ENCODE data around the gene ALG13.

Gene ALG13

DNA sequence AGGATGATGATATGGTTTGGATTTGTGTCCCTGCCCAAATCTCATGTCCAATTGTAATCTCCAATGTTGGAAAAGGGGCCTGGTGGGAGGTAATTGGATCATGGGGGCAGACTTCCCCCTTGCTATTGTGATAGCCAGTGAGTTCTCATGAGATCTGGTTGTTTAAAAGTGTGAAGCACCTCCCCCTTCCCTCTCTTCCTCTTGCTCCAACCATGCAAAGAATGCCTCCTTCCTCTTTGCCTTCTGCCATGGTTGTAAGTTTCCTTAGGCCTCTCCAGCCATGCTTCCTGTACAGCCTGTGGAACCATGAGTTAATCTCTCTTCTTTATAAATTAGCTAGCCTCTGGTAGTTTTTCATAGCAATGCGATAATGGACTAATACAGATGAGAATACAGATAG lies 19.7 kb upstream of the ALG13 start:
- H4K20me1 ChIP-seq (ENCODE audit: insufficient read depth, low read length): no peaks in the 10 kb centered on the region
- H3K27me3 ChIP-seq (replicated peaks; ENCODE audit: insufficient read depth, low read length): no peaks in the 10 kb centered on the region
- no peak overlapping the region for H3K27ac ChIP-seq (ENCODE audit: low read length)
- H3K36me3 ChIP-seq (replicated peaks; ENCODE audit: insufficient read depth, low read length): no peaks in the 10 kb centered on the region
- H3K79me2 ChIP-seq (ENCODE audit: low read length): no peaks in the 10 kb centered on the region
- no peak for DNase-seq
- no peaks in the 10 kb centered on the region for H3K9me3 ChIP-seq (replicated peaks; ENCODE audit: insufficient read depth, low read length)
- H3K4me3 ChIP-seq (ENCODE audit: low read length): no peak overlapping the region
- H3K4me1 ChIP-seq (ENCODE audit: low read length): no peaks in the 10 kb centered on the region
- TF ChIP-seq EZH2 (optimal IDR thresholded peaks at IDR 0.05; ENCODE audit: low read depth, low read length) (no peak), CTCF (IDR thresholded peaks at IDR 0.05; ENCODE audit: low read length) (no peak), EZH2phosphoT487 (IDR thresholded peaks at IDR 0.05; ENCODE audit: low read length) (no peak)
- H2AFZ ChIP-seq (ENCODE audit: low read length): no peak overlapping the region
- no peaks in the 10 kb centered on the region for H3K9me2 ChIP-seq (replicated peaks; ENCODE audit: insufficient read depth, low read length)
- no peak overlapping the region for H3K4me2 ChIP-seq (ENCODE audit: low read depth, low read length)
- H3F3A ChIP-seq (ENCODE audit: insufficient read depth, low read length): no peaks in the 10 kb centered on the region
- no peak overlapping the region for H3K9ac ChIP-seq (ENCODE audit: low read length)

GRCh38 chrX:111662292-111662691 lies 18.7 kb upstream of the ALG13 start:
- H2AFZ ChIP-seq (ENCODE audit: low read length): no peak overlapping the region
- H3K4me3 ChIP-seq (ENCODE audit: low read length): no peak overlapping the region
- DNase-seq: no peak
- no peaks in the 10 kb centered on the region for H4K20me1 ChIP-seq (ENCODE audit: insufficient read depth, low read length)
- H3K9ac ChIP-seq (ENCODE audit: low read length): no peak overlapping the region
- no peaks in the 10 kb centered on the region for H3F3A ChIP-seq (ENCODE audit: insufficient read depth, low read length)
- no peaks in the 10 kb centered on the region for H3K36me3 ChIP-seq (replicated peaks; ENCODE audit: insufficient read depth, low read length)
- H3K27ac ChIP-seq (ENCODE audit: low read length): no peak overlapping the region
- no peaks in the 10 kb centered on the region for H3K9me3 ChIP-seq (replicated peaks; ENCODE audit: insufficient read depth, low read length)
- no peaks in the 10 kb centered on the region for H3K9me2 ChIP-seq (replicated peaks; ENCODE audit: insufficient read depth, low read length)
- no peaks in the 10 kb centered on the region for H3K4me1 ChIP-seq (ENCODE audit: low read length)
- H3K27me3 ChIP-seq (replicated peaks; ENCODE audit: insufficient read depth, low read length): no peaks in the 10 kb centered on the region
- H3K4me2 ChIP-seq (ENCODE audit: low read depth, low read length): no peak overlapping the region
- no peak for TF ChIP-seq EZH2 (optimal IDR thresholded peaks at IDR 0.05; ENCODE audit: low read depth, low read length)
- TF ChIP-seq EZH2phosphoT487 (IDR thresholded peaks at IDR 0.05; ENCODE audit: low read length): no peak
- no peak for TF ChIP-seq CTCF (IDR thresholded peaks at IDR 0.05; ENCODE audit: low read length)
- H3K79me2 ChIP-seq (ENCODE audit: low read length): no peaks in the 10 kb centered on the region

DNA sequence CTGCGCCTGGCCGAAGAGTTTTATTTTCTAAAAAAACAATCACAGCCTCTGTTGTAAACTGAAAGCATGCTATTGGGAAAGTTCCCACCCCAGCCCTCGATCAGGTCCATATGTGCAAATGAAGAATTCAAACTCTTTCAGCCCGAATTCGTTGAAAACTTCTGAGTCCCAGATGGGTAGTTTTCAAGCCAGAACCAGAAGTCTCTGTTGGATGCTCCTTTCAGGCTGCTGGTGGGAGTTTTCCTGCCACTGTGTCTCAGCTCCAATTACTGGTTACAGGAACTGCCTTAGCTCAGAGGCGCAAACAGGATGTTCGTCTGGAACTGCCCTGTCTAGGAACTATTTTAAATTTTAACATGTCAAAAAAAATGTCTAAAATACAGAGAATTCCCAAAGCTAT lies 9.3 kb upstream of the ALG13 start:
- Histone ChIP-seq H3K4me3 (ENCODE audit: low read length) (no peak overlapping the region), H3K36me3 (replicated peaks; ENCODE audit: insufficient read depth, low read length) (no peaks in the 10 kb centered on the region), H4K20me1 (ENCODE audit: insufficient read depth, low read length) (no peaks in the 10 kb centered on the region), H3K9me2 (replicated peaks; ENCODE audit: insufficient read depth, low read length) (no peaks in the 10 kb centered on the region), H3K4me2 (ENCODE audit: low read depth, low read length) (no peak overlapping the region), H3K79me2 (ENCODE audit: low read length) (no peaks in the 10 kb centered on the region), H3K9ac (ENCODE audit: low read length) (no peak overlapping the region), H3K27me3 (replicated peaks; ENCODE audit: insufficient read depth, low read length) (no peaks in the 10 kb centered on the region), H2AFZ (ENCODE audit: low read length) (no peak overlapping the region), H3K27ac (ENCODE audit: low read length) (no peak overlapping the region), H3K4me1 (ENCODE audit: low read length) (no peaks in the 10 kb centered on the region), H3F3A (ENCODE audit: insufficient read depth, low read length) (no peaks in the 10 kb centered on the region), H3K9me3 (replicated peaks; ENCODE audit: insufficient read depth, low read length) (no peaks in the 10 kb centered on the region)
- DNase-seq: no peak
- no peak for TF ChIP-seq CTCF (IDR thresholded peaks at IDR 0.05; ENCODE audit: low read length)
- TF ChIP-seq EZH2 (optimal IDR thresholded peaks at IDR 0.05; ENCODE audit: low read depth, low read length): no peak
- no peak for TF ChIP-seq EZH2phosphoT487 (IDR thresholded peaks at IDR 0.05; ENCODE audit: low read length)
